NOMO-1 treated with dmso at 0.1 percent for 144 hours (cell line): ENCODE data around the gene CLEC11A.

Source experiments
- DNase-seq: peaks from one replicate; lab custom pipeline; 2025; ENCODE audit not compliant: unreplicated experiment; lab: John Stamatoyannopoulos, UW

CLEC11A gene

GRCh38 chr19:50723069-50723468, at the start of gene CLEC11A:
TSS of gene CLEC11A (plus strand) at chr19:50723364. CDS start at chr19:50723526, 162 bp downstream.
- peak; percentile 86 for DNase-seq

- no peak for DNase-seq
Measured at GRCh38 chr19:50676625-50677197, 46.5 kb upstream of the CLEC11A start.

GRCh38 chr19:50677636-50678035, 45.5 kb upstream of the CLEC11A start:
- no peak for DNase-seq

GRCh38 chr19:50678323-50678722, 44.8 kb upstream of the CLEC11A start:
- DNase-seq: no peak

- peak; percentile 76 for DNase-seq
Measured at GRCh38 chr19:50679177-50680125, 43.7 kb upstream of the CLEC11A start.

- DNase-seq: no peak
Measured at GRCh38 chr19:50686310-50687032, 36.7 kb upstream of the CLEC11A start.

- no peak for DNase-seq
Measured at GRCh38 chr19:50688766-50689165, 34.4 kb upstream of the CLEC11A start.

GRCh38 chr19:50690439-50690838, 32.7 kb upstream of the CLEC11A start:
- DNase-seq: no peak

GRCh38 chr19:50693064-50693975, 29.8 kb upstream of the CLEC11A start:
- DNase-seq: no peak

GRCh38 chr19:50694815-50695145, 28.4 kb upstream of the CLEC11A start:
- DNase-seq: no peak

GRCh38 chr19:50695251-50696093, 27.7 kb upstream of the CLEC11A start:
- no peak for DNase-seq

GRCh38 chr19:50696094-50696483, 27.1 kb upstream of the CLEC11A start:
- no peak for DNase-seq

GRCh38 chr19:50697414-50698124, 25.6 kb upstream of the CLEC11A start:
- no peak for DNase-seq

- no peak for DNase-seq
Measured at GRCh38 chr19:50701367-50701985, 21.7 kb upstream of the CLEC11A start.

GRCh38 chr19:50702158-50702870, 20.9 kb upstream of the CLEC11A start:
- no peak for DNase-seq

GRCh38 chr19:50702871-50703829, 20.0 kb upstream of the CLEC11A start:
- DNase-seq: no peak
